ENCODE measurements around the gene IL1RAPL1. TPM values are rescaled to one million over a fixed set of nuclear protein-coding genes. Genes with fewer than 3 reads are reported as not detected.

Gene IL1RAPL1
- total RNA-seq, 1 donor from 2014 or later, result not detected

DNA sequence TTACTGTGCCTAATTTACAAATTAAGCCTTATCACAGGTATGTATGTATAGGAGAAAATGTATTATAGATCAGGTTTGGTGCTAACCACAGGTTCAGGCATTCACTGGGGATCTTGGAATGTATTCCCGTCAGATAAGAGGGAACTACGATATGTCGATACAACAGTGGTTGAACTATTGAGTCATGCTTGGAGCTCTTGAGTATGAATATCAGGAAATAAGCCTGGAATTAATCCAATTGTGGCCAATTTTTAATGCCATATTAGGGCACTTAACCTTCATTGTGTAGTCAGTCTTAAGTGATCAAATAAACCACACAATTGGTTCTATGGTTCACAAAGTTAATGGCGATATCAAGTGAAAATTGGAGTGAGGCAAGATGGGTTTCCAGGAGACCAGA, 556.5 kb downstream of the IL1RAPL1 start:
- Histone ChIP-seq H3K4me3 (ENCODE audit: low read depth, low read length) (no peak overlapping the region), H3K36me3 (ENCODE audit: control insufficient read depth, insufficient read depth, low read length) (no peaks in the 10 kb centered on the region), H3K27me3 (ENCODE audit: control insufficient read depth, insufficient read depth, low read length) (no peaks in the 10 kb centered on the region)
- DNase-seq (ENCODE audit: low read depth) (no peak), FAIRE-seq (no peak)
- TF ChIP-seq, protein P1, sequence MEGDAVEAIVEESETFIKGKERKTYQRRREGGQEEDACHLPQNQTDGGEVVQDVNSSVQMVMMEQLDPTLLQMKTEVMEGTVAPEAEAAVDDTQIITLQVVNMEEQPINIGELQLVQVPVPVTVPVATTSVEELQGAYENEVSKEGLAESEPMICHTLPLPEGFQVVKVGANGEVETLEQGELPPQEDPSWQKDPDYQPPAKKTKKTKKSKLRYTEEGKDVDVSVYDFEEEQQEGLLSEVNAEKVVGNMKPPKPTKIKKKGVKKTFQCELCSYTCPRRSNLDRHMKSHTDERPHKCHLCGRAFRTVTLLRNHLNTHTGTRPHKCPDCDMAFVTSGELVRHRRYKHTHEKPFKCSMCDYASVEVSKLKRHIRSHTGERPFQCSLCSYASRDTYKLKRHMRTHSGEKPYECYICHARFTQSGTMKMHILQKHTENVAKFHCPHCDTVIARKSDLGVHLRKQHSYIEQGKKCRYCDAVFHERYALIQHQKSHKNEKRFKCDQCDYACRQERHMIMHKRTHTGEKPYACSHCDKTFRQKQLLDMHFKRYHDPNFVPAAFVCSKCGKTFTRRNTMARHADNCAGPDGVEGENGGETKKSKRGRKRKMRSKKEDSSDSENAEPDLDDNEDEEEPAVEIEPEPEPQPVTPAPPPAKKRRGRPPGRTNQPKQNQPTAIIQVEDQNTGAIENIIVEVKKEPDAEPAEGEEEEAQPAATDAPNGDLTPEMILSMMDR (IDR thresholded peaks at IDR 0.05; ENCODE audit: insufficient read depth, low read length, severe bottlenecking), result no peak

GRCh38 chrX:29145316-29145715, 558.1 kb downstream of the IL1RAPL1 start:
- Histone ChIP-seq H3K4me3 (ENCODE audit: low read depth, low read length) (no peak overlapping the region), H3K36me3 (ENCODE audit: control insufficient read depth, insufficient read depth, low read length) (no peaks in the 10 kb centered on the region), H3K27me3 (ENCODE audit: control insufficient read depth, insufficient read depth, low read length) (no peaks in the 10 kb centered on the region)
- no peak for FAIRE-seq
- TF ChIP-seq, protein P1 (IDR thresholded peaks at IDR 0.05; ENCODE audit: insufficient read depth, low read length, severe bottlenecking), result no peak
- no peak for DNase-seq (ENCODE audit: low read depth)

DNA sequence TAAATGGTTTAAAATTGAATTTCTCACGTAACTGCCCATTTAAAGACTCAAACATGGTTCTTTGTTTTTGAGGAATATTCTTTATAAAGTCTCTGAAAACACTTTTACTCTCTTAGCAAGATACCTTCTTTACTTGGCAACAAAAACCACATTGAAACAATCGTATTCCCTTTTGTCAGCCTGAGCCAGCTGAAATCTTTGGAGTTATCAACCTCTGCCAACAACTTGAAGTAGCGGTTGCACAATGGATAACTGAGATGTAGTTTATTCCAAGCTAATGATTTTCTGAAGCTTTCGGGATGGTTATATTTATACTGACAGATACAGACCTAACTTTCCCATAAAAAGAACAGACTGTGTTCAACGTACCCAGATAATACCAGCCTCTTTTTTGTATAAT, 561.3 kb downstream of the IL1RAPL1 start:
- Histone ChIP-seq H3K27me3 (ENCODE audit: control insufficient read depth, insufficient read depth, low read length) (no peaks in the 10 kb centered on the region), H3K4me3 (ENCODE audit: low read depth, low read length) (no peak overlapping the region), H3K36me3 (ENCODE audit: control insufficient read depth, insufficient read depth, low read length) (no peaks in the 10 kb centered on the region)
- DNase-seq (ENCODE audit: low read depth) (no peak), FAIRE-seq (no peak)
- TF ChIP-seq, protein P1 (IDR thresholded peaks at IDR 0.05; ENCODE audit: insufficient read depth, low read length, severe bottlenecking), result no peak

DNA sequence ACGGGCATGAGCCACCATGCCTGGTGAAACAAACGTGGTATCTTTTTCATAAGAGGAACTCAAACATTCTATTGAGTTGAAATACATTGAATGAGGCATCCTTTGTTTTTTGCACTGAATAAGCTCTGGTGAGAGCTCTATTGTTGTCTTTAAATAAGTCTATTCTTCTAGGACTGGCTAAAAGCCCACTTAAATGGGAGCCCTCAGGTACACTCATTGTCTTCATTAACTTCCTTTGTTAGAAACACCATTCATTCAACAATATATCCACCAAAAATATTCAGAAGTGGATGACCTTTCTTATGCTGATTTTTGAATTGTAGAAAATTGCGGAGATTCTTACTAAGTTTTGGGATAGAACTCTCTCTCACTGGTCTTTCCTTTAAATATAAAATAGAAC, 568.0 kb downstream of the IL1RAPL1 start:
- no peak for FAIRE-seq
- TF ChIP-seq, protein P1 (IDR thresholded peaks at IDR 0.05; ENCODE audit: insufficient read depth, low read length, severe bottlenecking), result no peak
- H3K36me3 ChIP-seq (ENCODE audit: control insufficient read depth, insufficient read depth, low read length), result no peaks in the 10 kb centered on the region
- H3K27me3 ChIP-seq (ENCODE audit: control insufficient read depth, insufficient read depth, low read length), result no peaks in the 10 kb centered on the region
- no peak overlapping the region for H3K4me3 ChIP-seq (ENCODE audit: low read depth, low read length)
- no peak for DNase-seq (ENCODE audit: low read depth)

- TF ChIP-seq, protein P1 (IDR thresholded peaks at IDR 0.05; ENCODE audit: insufficient read depth, low read length, severe bottlenecking), result no peak
- no peaks in the 10 kb centered on the region for H3K36me3 ChIP-seq (ENCODE audit: control insufficient read depth, insufficient read depth, low read length)
- no peak for FAIRE-seq
- no peak overlapping the region for H3K4me3 ChIP-seq (ENCODE audit: low read depth, low read length)
- no peak for DNase-seq (ENCODE audit: low read depth)
- no peaks in the 10 kb centered on the region for H3K27me3 ChIP-seq (ENCODE audit: control insufficient read depth, insufficient read depth, low read length)
Measured at GRCh38 chrX:29172880-29173279, 585.6 kb downstream of the IL1RAPL1 start.

GRCh38 chrX:29187264-29187663, 600.0 kb downstream of the IL1RAPL1 start:
- Histone ChIP-seq H3K36me3 (ENCODE audit: control insufficient read depth, insufficient read depth, low read length) (no peaks in the 10 kb centered on the region), H3K4me3 (ENCODE audit: low read depth, low read length) (no peak overlapping the region), H3K27me3 (ENCODE audit: control insufficient read depth, insufficient read depth, low read length) (no peaks in the 10 kb centered on the region)
- no peak for FAIRE-seq
- TF ChIP-seq, protein P1 (IDR thresholded peaks at IDR 0.05; ENCODE audit: insufficient read depth, low read length, severe bottlenecking), result no peak
- DNase-seq (ENCODE audit: low read depth), result no peak

Measured in bronchial epithelial cell (primary cell).